SIG-M5 treated with dmso at 0.1 percent for 504 hours (cell line): ENCODE results near the gene DOCK4.

Experiments used
- DNase-seq: peaks from one replicate; lab custom pipeline; 2025; ENCODE audit not compliant: unreplicated experiment; lab: John Stamatoyannopoulos, UW

The DOCK4 gene

GRCh38 chr7:111980725-111981124, 225.5 kb downstream of the DOCK4 start:
- no peak for DNase-seq

DNA sequence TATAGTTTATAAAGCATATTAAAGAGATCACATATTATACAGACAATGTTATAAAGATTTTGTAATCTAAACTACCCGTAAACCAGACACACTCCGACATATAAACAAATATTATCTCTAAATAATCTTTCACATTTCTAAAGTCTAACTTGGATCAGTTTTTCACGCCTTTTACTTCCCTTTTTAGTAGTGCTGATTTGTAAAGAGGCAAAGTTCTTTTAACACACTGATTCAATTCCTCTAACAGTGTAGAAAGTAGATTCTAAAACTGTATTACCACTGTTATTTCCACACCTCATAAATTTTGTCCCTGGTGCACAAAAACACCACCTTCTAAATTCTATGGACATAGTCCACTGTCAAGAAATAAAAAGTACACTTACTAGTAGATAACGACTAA, 230.9 kb downstream of the DOCK4 start:
- DNase-seq, result peak; percentile 21

DNA sequence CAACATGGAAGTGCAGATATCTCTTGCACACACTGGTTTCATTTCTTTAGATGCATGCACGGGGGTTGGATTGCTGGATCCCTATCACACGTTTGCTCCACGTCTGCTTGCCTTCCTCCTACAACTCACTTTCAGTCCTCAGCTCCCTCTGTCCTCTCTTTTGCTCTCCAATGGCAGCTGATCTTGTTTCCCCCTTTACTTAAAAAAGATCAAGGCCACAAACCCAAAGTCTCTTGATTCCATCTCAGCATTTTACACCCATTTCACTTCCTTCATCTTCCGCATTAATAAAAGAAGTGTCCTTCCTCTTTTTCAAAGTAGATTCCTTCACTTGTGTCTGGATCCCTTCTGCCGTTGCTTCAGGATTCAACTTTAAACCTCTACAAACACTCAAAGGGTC, 245.2 kb downstream of the DOCK4 start:
- no peak for DNase-seq

- DNase-seq, result no peak
Observed at GRCh38 chr7:111958896-111959295, 247.3 kb downstream of the DOCK4 start.

GRCh38 chr7:111958431-111958830, 247.8 kb downstream of the DOCK4 start:
- no peak for DNase-seq

DNA sequence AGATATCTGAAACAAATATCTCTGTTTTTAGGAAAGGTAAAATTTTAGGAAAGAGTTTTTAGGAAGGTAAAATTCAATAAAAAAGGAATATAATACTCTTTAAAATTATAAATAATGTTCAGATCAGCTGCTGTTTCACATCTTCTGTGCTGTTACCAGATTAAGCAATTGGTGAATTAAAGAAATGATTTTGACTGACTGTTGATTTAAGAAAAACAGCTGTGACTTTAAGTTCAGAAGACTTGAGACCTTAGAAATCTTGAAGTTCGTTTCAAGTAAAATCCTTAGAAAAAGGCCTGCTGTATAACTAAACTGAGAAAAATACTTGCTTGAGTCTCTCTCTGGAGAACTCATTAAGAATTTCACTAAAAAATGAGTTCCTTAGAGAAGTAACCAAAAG, 250.6 kb downstream of the DOCK4 start:
- no peak for DNase-seq

- no peak for DNase-seq
Observed at GRCh38 chr7:111954474-111955381, 251.5 kb downstream of the DOCK4 start.

DNA sequence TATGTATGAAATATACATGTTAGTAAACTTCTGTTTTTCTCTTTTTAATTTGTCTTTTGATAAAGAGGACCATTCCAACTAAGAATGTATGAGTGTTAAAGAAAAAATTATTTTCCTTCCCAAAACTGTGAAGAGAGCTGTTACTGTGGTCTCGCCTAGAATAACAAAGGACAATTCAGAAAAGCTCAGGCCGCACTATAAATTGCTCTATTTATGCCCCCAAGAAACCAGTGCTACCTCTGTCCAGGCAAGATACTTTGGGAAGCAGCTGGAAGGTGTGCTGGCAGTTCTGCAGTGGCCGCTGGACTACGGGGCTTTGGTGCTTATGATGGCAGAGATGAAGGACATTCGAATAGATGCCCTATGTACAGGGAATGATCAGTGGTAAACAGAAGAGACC, 252.1 kb downstream of the DOCK4 start:
- no peak for DNase-seq

- no peak for DNase-seq
Observed at GRCh38 chr7:111953611-111954010, 252.6 kb downstream of the DOCK4 start.

GRCh38 chr7:111952783-111953182, 253.4 kb downstream of the DOCK4 start:
- no peak for DNase-seq

- DNase-seq, result no peak
Observed at GRCh38 chr7:111951052-111951451, 255.1 kb downstream of the DOCK4 start.

- DNase-seq, result no peak
Observed at GRCh38 chr7:111942450-111943081, 263.6 kb downstream of the DOCK4 start.

- DNase-seq, result no peak
Observed at GRCh38 chr7:111937163-111937562, 269.0 kb downstream of the DOCK4 start.

- no peak for DNase-seq
Observed at GRCh38 chr7:111933609-111934008, 272.6 kb downstream of the DOCK4 start.

GRCh38 chr7:111931958-111932357, 274.2 kb downstream of the DOCK4 start:
- no peak for DNase-seq

- no peak for DNase-seq
Observed at GRCh38 chr7:111931016-111931517, 275.1 kb downstream of the DOCK4 start.

DNA sequence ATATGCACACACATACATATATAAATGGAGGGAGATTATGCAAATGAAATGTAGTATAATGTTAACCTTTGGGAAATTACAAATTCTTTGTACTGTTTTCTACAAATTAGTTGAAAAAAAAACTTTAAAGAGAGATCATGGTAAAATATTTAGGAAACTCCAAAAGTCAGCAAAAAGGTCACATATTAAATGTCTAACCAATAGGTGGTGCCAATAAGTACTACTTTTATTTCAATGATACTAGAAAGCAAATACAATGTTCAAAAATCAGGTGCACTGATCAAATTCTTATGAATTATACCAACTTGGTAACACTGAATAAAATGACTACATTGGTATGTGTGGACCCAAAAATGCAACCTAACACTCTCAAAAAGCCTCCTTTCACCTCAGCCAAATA, 276.9 kb downstream of the DOCK4 start:
- DNase-seq, result no peak

- DNase-seq, result no peak
Observed at GRCh38 chr7:111927353-111928019, 278.7 kb downstream of the DOCK4 start.

DNA sequence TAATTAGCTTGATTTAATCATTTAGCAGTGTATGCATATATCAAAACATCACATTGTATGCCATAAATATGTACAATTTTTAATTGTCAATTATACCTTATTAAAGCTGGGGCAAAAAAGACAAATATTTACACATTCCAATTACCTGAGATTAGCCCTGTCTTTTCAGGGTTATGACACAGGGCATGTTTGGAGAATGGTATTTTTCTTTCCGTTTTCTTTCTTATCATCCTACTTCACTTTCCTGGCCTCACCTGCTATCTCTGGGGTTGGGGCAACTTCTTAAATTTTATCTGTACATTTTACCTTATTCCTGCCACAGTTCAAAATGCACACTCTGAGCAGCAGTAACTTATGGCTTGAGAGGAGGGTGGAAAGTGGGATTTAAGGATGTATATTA, 285.9 kb downstream of the DOCK4 start:
- DNase-seq, result no peak

DNA sequence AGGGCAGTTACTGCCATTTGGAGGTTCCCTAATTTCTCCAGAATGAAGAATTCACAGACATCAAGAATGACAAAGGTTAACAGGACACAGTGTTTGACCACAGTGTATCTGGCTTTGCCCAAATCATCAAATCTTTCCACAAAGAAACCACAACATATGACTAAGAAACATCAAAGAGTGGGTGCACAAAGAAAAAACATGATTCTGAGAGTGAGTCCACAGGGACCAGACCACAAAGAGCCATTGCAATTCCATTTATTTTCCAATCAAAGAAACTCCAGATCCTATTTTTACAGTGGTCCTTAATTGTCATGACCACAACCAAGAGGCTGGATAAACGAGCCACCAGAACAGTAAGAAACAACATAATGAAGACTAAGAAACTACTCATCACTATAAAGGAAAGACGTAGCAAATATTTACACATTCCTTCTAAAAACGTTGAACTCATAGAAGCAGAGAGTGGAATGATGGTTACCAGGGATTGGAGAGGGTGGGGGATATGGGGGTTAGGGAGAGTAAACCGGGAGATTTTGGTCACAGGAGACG, 286.5 kb downstream of the DOCK4 start:
- DNase-seq, result no peak

DNA sequence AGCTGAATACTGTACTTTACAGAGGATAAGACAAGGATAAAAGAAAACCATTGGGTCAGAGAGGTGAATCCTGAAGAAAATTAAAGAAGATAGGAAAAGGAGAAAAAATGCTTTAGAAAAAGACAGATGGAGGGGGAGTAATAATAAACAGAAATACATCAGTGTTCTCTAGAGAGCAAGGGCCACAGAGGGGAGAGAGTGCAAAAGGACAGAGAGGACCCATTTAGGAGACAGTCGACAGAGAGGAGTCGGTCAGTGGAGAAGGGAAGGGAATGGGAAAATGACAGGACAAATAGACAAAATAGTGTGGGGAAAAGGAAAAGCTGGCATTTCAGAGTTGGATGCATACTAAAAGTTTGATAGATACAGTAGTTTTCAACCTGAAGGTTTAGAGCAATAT, 287.0 kb downstream of the DOCK4 start:
- DNase-seq, result no peak
